HEK293T (cell line): ENCODE measurements around the gene LDOC1.

Experiments used
- BHLHE40 ChIP-seq: fragments of 450-650 bp; IDR thresholded peaks from 2 replicates; pipeline ENCODE4 v1.6.1; 2016; ENCODE audit warnings: mild to moderate bottlenecking, moderate library complexity, borderline replicate concordance
- FOXA1 ChIP-seq: fragments of 450-650 bp; IDR thresholded peaks from 2 replicates; pipeline ENCODE4 v1.6.1; 2016; ENCODE audit warnings: mild to moderate bottlenecking
- FOXM1 ChIP-seq: fragments of 450-650 bp; IDR thresholded peaks from 2 replicates; pipeline ENCODE4 v1.6.1; 2017; ENCODE audit warnings: mild to moderate bottlenecking, borderline replicate concordance
- HDGF ChIP-seq: fragments of 450-650 bp; IDR thresholded peaks from 2 replicates; pipeline ENCODE4 v1.6.1; 2017; ENCODE audit warnings: antibody characterized with exemption, borderline replicate concordance
- NFRKB ChIP-seq: fragments of 450-650 bp; IDR thresholded peaks from 2 replicates; pipeline ENCODE4 v1.6.1; 2016; ENCODE audit warnings: mild to moderate bottlenecking, moderate library complexity
- PKNOX1 ChIP-seq: fragments of 450-650 bp; IDR thresholded peaks from 2 replicates; pipeline ENCODE4 v1.6.1; 2016
- SP1 ChIP-seq: fragments of 450-650 bp; IDR thresholded peaks from 2 replicates; pipeline ENCODE4 v1.6.1; 2017
- SUZ12 ChIP-seq: fragments of 450-650 bp; IDR thresholded peaks from 2 replicates; pipeline ENCODE4 v1.6.1; 2016; ENCODE audit warnings: mild to moderate bottlenecking
- TARDBP ChIP-seq: fragments of 450-650 bp; IDR thresholded peaks from 2 replicates; pipeline ENCODE4 v1.6.1; 2016
- ZNF384 ChIP-seq: fragments of 450-650 bp; IDR thresholded peaks from 2 replicates; pipeline ENCODE4 v1.6.1; 2016

GRCh38 chrX:141175786-141176185, 1.1 kb downstream of the LDOC1 start:
- no peak for TF ChIP-seq BHLHE40
- no peak for TF ChIP-seq HDGF
- no peak for TF ChIP-seq FOXM1
- no peak for TF ChIP-seq SP1
- no peak for TF ChIP-seq PKNOX1
- TF ChIP-seq NFRKB, result no peak
- no peak for TF ChIP-seq ZNF384
- no peak for TF ChIP-seq TARDBP
- no peak for TF ChIP-seq SUZ12
- TF ChIP-seq FOXA1, result no peak
